ENCODE measurements around the gene PRKG1.

GRCh38 chr10:51666456-51666855, 592.2 kb downstream of the PRKG1 start:
- TF ChIP-seq USF2 (IDR thresholded peaks at IDR 0.05; ENCODE audit: low read depth, low read length) (no peak), CTCF (conservative IDR thresholded peaks at IDR 0.05; ENCODE audit: low read depth, low read length) (no peak), MXI1 (IDR thresholded peaks at IDR 0.05; ENCODE audit: borderline replicate concordance, low read depth, low read length) (no peak), CEBPB (IDR thresholded peaks at IDR 0.05; ENCODE audit: low read depth, low read length) (no peak), MAFK (IDR thresholded peaks at IDR 0.05; ENCODE audit: low read depth, low read length) (no peak)
